Hepatocyte (in vitro differentiated cells): ENCODE measurements around the gene AGBL1.

Experiments
- CTCF ChIP-seq: fragments of 200-600 bp; sonication (generic); IDR thresholded peaks from 2 replicates; pipeline ENCODE4 v1.5.1; 2016; ENCODE audit warnings: antibody characterized with exemption, mild to moderate bottlenecking; ENCODE audit not compliant: poor library complexity
- EZH2 ChIP-seq: fragments of 200-600 bp; sonication (generic); IDR thresholded peaks from 2 replicates; pipeline ENCODE4 v1.6.1; 2016; ENCODE audit warnings: antibody characterized with exemption, mild to moderate bottlenecking, borderline replicate concordance

GRCh38 chr15:86229306-86229705 is 149.6 kb downstream of the AGBL1 start:
- no peak for TF ChIP-seq CTCF
- no peak for TF ChIP-seq EZH2
